HL-60 (cell line): ENCODE data around the gene ARMC7.

Source experiments
- GABPA ChIP-seq: IDR thresholded peaks from 2 replicates; pipeline ENCODE4 v1.6.1; 2012; ENCODE audit warnings: low read depth
- POLR2AphosphoS5 ChIP-seq: IDR thresholded peaks from 2 replicates; pipeline ENCODE4 v1.6.1; 2012; ENCODE audit warnings: low read depth
- REST ChIP-seq: IDR thresholded peaks from 2 replicates; pipeline ENCODE4 v1.6.1; 2012; ENCODE audit warnings: low read depth; ENCODE audit not compliant: insufficient replicate concordance
- TF ChIP-seq, protein P1 (sequence below): IDR thresholded peaks from one replicate; pipeline ENCODE4 v1.5.1; 2011; ENCODE audit warnings: low read length, control low read depth, inconsistent platforms; ENCODE audit not compliant: insufficient read depth

- TF ChIP-seq, protein P1, sequence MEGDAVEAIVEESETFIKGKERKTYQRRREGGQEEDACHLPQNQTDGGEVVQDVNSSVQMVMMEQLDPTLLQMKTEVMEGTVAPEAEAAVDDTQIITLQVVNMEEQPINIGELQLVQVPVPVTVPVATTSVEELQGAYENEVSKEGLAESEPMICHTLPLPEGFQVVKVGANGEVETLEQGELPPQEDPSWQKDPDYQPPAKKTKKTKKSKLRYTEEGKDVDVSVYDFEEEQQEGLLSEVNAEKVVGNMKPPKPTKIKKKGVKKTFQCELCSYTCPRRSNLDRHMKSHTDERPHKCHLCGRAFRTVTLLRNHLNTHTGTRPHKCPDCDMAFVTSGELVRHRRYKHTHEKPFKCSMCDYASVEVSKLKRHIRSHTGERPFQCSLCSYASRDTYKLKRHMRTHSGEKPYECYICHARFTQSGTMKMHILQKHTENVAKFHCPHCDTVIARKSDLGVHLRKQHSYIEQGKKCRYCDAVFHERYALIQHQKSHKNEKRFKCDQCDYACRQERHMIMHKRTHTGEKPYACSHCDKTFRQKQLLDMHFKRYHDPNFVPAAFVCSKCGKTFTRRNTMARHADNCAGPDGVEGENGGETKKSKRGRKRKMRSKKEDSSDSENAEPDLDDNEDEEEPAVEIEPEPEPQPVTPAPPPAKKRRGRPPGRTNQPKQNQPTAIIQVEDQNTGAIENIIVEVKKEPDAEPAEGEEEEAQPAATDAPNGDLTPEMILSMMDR = no peak
- TF ChIP-seq POLR2AphosphoS5 (no peak), REST (no peak), GABPA (no peak)
Measured at GRCh38 chr17:75152523-75152921, 42.8 kb downstream of the ARMC7 start.
